K562 (cell line): ENCODE measurements around the gene LRRC4B. TPM values are rescaled to one million over a fixed set of nuclear protein-coding genes. Genes with fewer than 3 reads are reported as not detected.

Experiments used
- ARHGAP35 ChIP-seq: fragments of 450-650 bp; IDR thresholded peaks from 2 replicates; pipeline ENCODE4 v1.6.1; 2018; ENCODE audit not compliant: partially characterized antibody
- BCLAF1 ChIP-seq, 2 experiments: fragments of 450-650 bp in 1 of 2; IDR thresholded peaks; 2 replicates each; pipeline ENCODE4 v1.6.1; 2011 to 2017; ENCODE audit warnings: low read depth in 2 of 2, antibody characterized with exemption in 1 of 2, borderline replicate concordance in 1 of 2, low read length in 1 of 2, mild to moderate bottlenecking in 1 of 2, mixed read lengths in 1 of 2; ENCODE audit not compliant: control insufficient read depth in 1 of 2
- CC2D1A ChIP-seq: fragments of 450-650 bp; IDR thresholded peaks from 2 replicates; pipeline ENCODE4 v1.6.1; 2017; ENCODE audit warnings: mild to moderate bottlenecking
- E2F3 ChIP-seq: fragments of 250-450 bp; sonication (Bioruptor Pico); IDR thresholded peaks from 2 replicates; pipeline ENCODE4 v1.4.0; 2020; ENCODE audit warnings: mild to moderate bottlenecking
- FOXM1 ChIP-seq, 2 experiments: fragments of 450-650 bp in 1 of 2; sonication (generic) in 1 of 2; formaldehyde crosslinking in 1 of 2; IDR thresholded peaks; 2 replicates each; pipeline versions ENCODE4 v1.6.1 to v1.9.0; 2017 to 2022; ENCODE audit warnings: low read depth in 2 of 2, mild to moderate bottlenecking in 2 of 2, missing genetic modification reagents in 1 of 2, moderate library complexity in 1 of 2
- FOXP1 ChIP-seq: sonication (generic); formaldehyde crosslinking; IDR thresholded peaks from 2 replicates; pipeline ENCODE4 v1.8.0; 2022; ENCODE audit warnings: mild to moderate bottlenecking, missing genetic modification reagents
- HNRNPUL1 ChIP-seq: fragments of 200-400 bp; formaldehyde crosslinking; IDR thresholded peaks from 2 replicates; pipeline ENCODE4 v1.6.1; 2017; ENCODE audit warnings: low read length
- IRF1 ChIP-seq: sonication (generic); formaldehyde crosslinking; IDR thresholded peaks from 2 replicates; pipeline ENCODE4 v1.8.0; 2022; ENCODE audit warnings: missing genetic modification reagents, mild to moderate bottlenecking, borderline replicate concordance
- KLF6 ChIP-seq: fragments of 250-450 bp; sonication (Bioruptor Pico); IDR thresholded peaks from 2 replicates; pipeline ENCODE4 v1.4.0; 2020; ENCODE audit warnings: mild to moderate bottlenecking, moderate library complexity, borderline replicate concordance
- LCOR ChIP-seq: sonication (generic); formaldehyde crosslinking; IDR thresholded peaks from 2 replicates; pipeline ENCODE4 v1.8.0; 2022; ENCODE audit warnings: mild to moderate bottlenecking, missing genetic modification reagents
- RBM34 ChIP-seq: fragments of 200-400 bp; formaldehyde crosslinking; IDR thresholded peaks from 2 replicates; pipeline ENCODE4 v1.6.1; 2018; ENCODE audit warnings: low read length, borderline replicate concordance; ENCODE audit not compliant: insufficient read depth
- RFX5 ChIP-seq: IDR thresholded peaks from 2 replicates; pipeline ENCODE4 v1.6.1; 2011; ENCODE audit warnings: low read depth, mild to moderate bottlenecking, improper control_type of control experiment, low read length
- SLC30A9 ChIP-seq: fragments of 250-450 bp; sonication (Bioruptor Pico); IDR thresholded peaks from 2 replicates; pipeline ENCODE4 v1.8.0; 2022; ENCODE audit warnings: mild to moderate bottlenecking, moderate library complexity
- STAT5A ChIP-seq: IDR thresholded peaks from 2 replicates; pipeline ENCODE4 v1.6.1; 2012; ENCODE audit warnings: low read length, inconsistent platforms, borderline replicate concordance
- TBP ChIP-seq: optimal IDR thresholded peaks from 2 replicates; pipeline ENCODE3; 2011; ENCODE audit warnings: low read depth, low read length, improper control_type of control experiment
- TCF7L2 ChIP-seq: fragments of 150-350 bp; IDR thresholded peaks from 2 replicates; pipeline ENCODE4 v1.6.1; 2016; ENCODE audit warnings: low read depth, mild to moderate bottlenecking, low read length, moderate library complexity
- TFAP4 ChIP-seq: sonication (generic); formaldehyde crosslinking; IDR thresholded peaks from 2 replicates; pipeline ENCODE4 v1.8.0; 2022; ENCODE audit warnings: missing genetic modification reagents, mild to moderate bottlenecking, moderate library complexity, borderline replicate concordance
- ZBTB12 ChIP-seq: fragments of 250-450 bp; sonication (Bioruptor Pico); IDR thresholded peaks from 2 replicates; pipeline ENCODE4 v1.4.0; 2020
- ZNF512 ChIP-seq: IDR thresholded peaks from 2 replicates; pipeline ENCODE4 v1.6.1; 2016; ENCODE audit warnings: missing genetic modification characterization, missing compliant biosample characterization
- ZSCAN29 ChIP-seq: fragments of 450-650 bp; IDR thresholded peaks from 2 replicates; pipeline ENCODE4 v1.6.1; 2017
- ZZZ3 ChIP-seq: fragments of 450-650 bp; IDR thresholded peaks from 2 replicates; pipeline ENCODE4 v1.6.1; 2016; ENCODE audit warnings: antibody characterized with exemption, mild to moderate bottlenecking, moderate library complexity
- polyA plus RNA-seq, 8 experiments: library from polyadenylated mRNA; depleted of rRNA in 4 of 8; stranded (reverse) in 5 of 8; unstranded in 3 of 8; fragments of >200 nt; fragmentation: Nextera tagmentation in 2 of 8; fragmentation: Illumina TruSeq in 1 of 8; extraction: Ambion mirVana in 2 of 8; extraction: Trizol in 1 of 8; gene quantifications; 2 replicates each; pipeline versions ENCODE4 v1.2.1 to v1.2.3, GENCODE V29; 2011 to 2014; ENCODE audit warnings: inconsistent platforms in 1 of 8, missing spikeins in 1 of 8
- total RNA-seq, 7 experiments: library from RNA; depleted of rRNA in 6 of 7; stranded (reverse); fragments of >200 nt in 6 of 7; fragmentation: Illumina TruSeq in 2 of 7; extraction: Trizol in 2 of 7; gene quantifications; 2 replicates each; pipeline versions ENCODE4 v1.2.1 to v1.2.3, GENCODE V29; 2011 to 2021; ENCODE audit warnings: low replicate concordance in 1 of 7

Gene LRRC4B
- total and polyA plus RNA-seq, 9 of the 15 experiments (the other 6 are each of a cell fraction or from before 2014, with no cell fraction given): 0.18 to 9.6 (median 2.9) TPM; not detected in 2

- TF ChIP-seq ARHGAP35 (no peak), E2F3 (no peak), TFAP4 (CRISPR knock-in tag) (no peak), RFX5 (no peak), ZSCAN29 (no peak), STAT5A (peak; percentile 91), FOXM1 (IDR thresholded peaks at IDR 0.05; ENCODE audit: low read depth) (peak; percentile 89), FOXM1 (CRISPR knock-in tag; IDR thresholded peaks at IDR 0.05; ENCODE audit: low read depth) (no peak), KLF6 (CRISPR knock-in tag) (no peak), TCF7L2 (no peak), RBM34 (no peak), HNRNPUL1 (no peak), ZBTB12 (CRISPR knock-in tag) (peak; percentile 77), ZZZ3 (no peak), FOXP1 (CRISPR knock-in tag) (no peak), CC2D1A (peak; percentile 94), BCLAF1 (IDR thresholded peaks at IDR 0.05; ENCODE audit: borderline replicate concordance in 1 of 2, control insufficient read depth in 1 of 2, low read depth in 2 of 2, low read length in 1 of 2) (0 out of 4 replicates have a peak, but pooled peaks of 1 of the 2 experiments have one; percentile 55), IRF1 (CRISPR knock-in tag) (no peak), SLC30A9 (CRISPR knock-in tag) (no peak), TBP (no peak), ZNF512 (no peak), LCOR (no peak)
These were observed 33.3 kb upstream of the LRRC4B start (continued) for GRCh38 chr19:50601407-50602088.
